GOT3 (cell line): Measurements from ENCODE around the gene TUBGCP6.
"Not testable (repeated sequence)": the region's sequence is repeated elsewhere in the genome, so short reads cannot be mapped to it uniquely, and the experiment has no call there.

ENCODE experiments used
- DNase-seq: peaks from one replicate; lab custom pipeline; 2025; ENCODE audit warnings: mixed read lengths; lab: John Stamatoyannopoulos, UW

The TUBGCP6 gene

DNA sequence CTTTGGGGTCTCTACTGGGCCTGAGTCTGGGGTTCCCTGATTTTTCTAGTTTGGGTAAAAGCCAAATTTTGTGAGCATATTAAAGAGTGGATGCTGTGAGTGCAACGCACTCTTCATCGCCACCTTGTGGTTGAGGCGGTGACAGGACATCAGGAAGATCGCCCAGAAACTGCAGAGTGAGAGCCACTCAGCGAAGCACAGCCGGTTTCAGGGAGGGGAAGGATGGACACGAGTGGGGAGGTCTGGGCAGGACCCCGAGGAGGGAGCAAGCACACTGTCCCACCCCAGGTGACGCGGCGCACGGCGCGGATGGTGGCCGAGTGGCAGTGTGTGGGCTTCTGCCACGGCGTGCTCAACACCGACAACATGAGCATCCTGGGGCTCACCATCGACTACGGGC lies 34.9 kb downstream of the TUBGCP6 start:
- DNase-seq, result no peak

DNA sequence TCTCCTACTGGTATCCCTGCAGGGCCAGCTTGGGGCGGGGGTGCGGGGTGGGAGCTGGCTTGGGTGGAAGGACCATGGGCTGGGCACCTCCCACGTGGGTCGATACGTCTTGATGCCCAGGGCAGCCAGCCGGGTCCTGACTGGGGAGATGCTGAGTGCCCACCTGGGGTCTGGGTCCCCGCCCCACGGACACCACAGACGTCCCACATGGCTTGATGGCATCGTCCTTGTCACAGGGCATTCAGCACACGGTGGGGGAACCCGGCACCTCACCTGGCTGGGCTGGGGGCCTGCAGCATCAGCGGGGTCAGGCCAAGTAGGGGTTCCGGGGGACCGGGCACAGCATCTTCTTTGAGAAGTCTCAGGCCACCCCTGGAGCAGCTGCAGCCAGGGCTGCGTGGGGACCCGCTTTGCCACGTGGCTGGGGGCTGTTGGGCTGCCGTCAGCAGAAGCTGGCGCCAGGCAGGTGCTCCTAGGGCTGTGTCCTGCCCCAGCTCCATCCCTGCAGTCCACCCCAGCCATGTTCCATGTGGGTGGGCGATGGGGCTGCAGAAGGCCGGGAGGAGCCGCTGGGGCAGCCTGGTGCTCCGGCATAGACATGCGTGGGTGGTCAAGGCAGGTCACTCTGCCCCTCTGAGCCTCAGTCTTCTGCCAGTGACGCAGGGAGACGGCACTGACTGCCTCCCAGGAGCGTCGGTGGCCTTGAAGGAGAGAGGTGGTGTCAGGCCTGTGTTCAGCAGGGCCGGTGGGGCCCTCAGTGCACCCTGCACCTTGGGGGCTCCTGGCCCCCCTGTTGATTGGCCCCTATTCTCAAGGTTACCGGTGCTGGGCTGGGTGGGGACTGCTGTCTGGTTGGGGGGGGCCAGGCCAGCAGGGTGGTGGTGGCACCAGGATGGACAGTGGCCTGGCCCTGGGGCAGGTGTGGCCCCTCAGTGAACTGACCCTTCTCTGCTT lies 35.6 kb downstream of the TUBGCP6 start:
- no peak for DNase-seq

- no peak for DNase-seq
Observed at GRCh38 chr22:50208430-50208938, 36.3 kb downstream of the TUBGCP6 start.

- DNase-seq, result no peak
Observed at GRCh38 chr22:50207383-50208140, 37.3 kb downstream of the TUBGCP6 start.

DNA sequence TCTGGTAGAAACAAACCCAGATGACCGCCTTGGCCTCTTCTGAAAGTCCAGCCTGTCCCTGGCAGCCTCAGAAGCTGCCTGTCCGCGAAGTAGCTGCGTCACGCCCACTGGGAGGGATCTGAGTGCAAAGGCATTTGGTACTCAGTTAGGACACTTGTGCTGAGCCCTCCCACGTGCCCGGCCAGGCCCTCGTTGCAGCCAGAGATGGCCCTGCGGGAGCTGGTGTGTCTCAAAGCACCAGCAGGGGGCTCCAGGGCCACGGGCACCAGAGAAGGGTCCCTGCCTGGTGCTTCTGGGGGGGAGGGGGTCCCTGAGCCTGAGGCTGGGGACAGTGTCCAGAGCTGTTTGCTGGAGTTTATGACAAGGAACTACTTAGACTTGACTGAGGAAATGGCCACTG lies 38.2 kb downstream of the TUBGCP6 start:
- no peak for DNase-seq

GRCh38 chr22:50205781-50206569 lies 38.8 kb downstream of the TUBGCP6 start:
- DNase-seq, result no peak

GRCh38 chr22:50204998-50205397 lies 39.8 kb downstream of the TUBGCP6 start:
- not testable (repeated sequence) for DNase-seq

DNA sequence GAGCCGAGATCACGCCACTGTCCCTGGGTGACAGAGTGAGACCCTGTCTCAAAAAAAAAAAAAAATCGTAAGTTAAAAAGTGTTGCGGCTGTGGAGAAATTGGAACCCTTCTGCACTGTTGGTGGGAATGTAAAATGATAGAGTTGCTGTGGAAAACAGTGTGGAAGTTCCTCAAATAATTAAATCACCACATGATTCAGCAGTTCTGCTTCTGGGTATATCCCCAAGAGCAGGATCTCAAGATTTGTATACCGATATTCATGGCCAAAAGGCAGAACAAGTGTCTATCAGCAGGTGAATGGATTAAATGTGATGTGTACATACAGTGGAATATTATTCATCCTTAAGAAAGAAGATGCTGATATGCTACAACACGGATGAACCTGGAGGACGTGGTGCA lies 40.3 kb downstream of the TUBGCP6 start:
- no peak for DNase-seq

GRCh38 chr22:50203288-50203687 lies 41.5 kb downstream of the TUBGCP6 start:
- DNase-seq, result no peak

GRCh38 chr22:50202130-50202666 lies 42.6 kb downstream of the TUBGCP6 start:
- no peak for DNase-seq

DNA sequence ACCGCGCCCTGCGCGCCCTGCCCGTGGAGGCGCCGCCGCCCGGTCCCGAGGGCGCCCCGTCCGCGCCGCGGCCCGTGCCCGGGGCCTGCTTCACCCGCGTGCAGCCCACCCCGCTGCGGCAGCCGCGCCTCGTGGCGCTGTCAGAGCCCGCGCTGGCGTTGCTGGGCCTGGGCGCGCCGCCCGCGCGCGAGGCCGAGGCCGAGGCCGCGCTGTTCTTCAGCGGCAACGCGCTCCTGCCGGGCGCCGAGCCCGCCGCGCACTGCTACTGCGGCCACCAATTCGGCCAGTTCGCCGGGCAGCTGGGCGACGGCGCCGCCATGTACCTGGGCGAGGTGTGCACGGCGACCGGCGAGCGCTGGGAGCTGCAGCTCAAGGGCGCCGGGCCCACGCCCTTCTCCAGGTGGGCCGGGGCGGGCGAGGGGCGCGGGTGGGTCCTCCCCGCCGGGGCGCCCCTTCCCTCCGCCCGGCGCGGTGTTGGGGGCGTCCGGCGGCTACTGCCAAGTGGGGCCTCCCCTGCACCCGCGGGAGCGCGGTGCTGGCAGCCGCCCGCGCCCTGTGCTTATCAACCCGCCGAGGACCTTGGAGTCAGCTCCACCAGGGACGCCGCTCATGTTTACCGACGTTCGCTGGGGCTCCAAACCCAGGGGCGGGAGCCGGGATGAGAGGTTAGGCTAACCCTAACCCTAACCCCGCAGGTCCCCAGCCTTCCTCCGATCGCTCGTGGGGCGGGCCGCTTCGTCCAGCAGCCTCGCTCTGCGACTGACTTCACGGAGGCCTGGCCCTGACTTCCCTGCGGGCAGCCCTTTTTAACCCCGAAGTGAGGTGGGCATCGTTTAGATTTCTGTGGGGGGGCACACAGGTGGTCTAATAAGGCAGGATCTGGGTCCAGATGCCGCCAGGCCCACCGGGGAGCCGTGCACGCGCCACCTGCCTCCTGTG lies 43.4 kb downstream of the TUBGCP6 start:
- DNase-seq, result no peak

- peak; percentile 72 for DNase-seq
Observed at GRCh38 chr22:50200461-50201190, 44.2 kb downstream of the TUBGCP6 start, which contains the start of gene SELENOO. Gene SELENOO (plus strand): TSS chr22:50201011. CDS start chr22:50201037, 26 bp downstream.

DNA sequence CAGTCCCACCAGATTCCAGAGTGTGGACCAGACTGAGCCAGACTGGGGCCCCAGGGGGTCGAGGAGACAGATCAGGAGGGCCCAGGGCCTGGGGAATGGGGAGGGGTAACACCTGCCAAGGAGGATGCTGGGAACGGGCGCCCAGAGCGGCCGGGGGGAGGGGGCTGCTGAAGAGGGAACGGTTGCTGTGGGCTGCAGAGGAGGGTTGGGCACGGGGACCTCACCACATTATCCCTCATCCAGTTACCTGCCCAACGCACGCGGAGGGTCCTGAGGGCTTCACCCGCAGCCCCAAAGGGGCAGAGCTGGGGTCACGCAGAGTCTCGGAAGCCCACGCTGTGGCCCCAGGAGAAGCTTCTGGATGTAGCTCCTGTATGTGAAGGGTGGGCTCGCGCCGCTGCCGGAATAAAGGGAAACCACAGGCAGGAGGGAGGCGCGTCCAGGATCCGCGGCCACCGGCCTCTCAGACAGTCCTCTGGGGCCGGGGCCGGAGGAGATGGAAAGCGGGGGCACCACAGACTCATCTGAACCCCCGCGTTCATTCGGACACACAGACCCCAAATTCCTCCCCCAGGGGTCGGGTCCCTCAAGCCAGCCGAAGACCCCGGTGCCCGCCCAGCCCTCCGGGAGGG lies 44.9 kb downstream of the TUBGCP6 start:
- DNase-seq, result no peak

- no peak for DNase-seq
Observed at GRCh38 chr22:50199251-50199721, 45.5 kb downstream of the TUBGCP6 start.

- DNase-seq, result no peak
Observed at GRCh38 chr22:50198624-50199017, 46.2 kb downstream of the TUBGCP6 start.

- DNase-seq, result no peak
Observed at GRCh38 chr22:50197856-50198623, 46.8 kb downstream of the TUBGCP6 start.

- no peak for DNase-seq
Observed at GRCh38 chr22:50197000-50197800, 47.6 kb downstream of the TUBGCP6 start.
